Measurements from ENCODE around the gene FOXN1. TPM values are rescaled to one million over a fixed set of nuclear protein-coding genes. Genes with fewer than 3 reads are reported as not detected.
"Not testable (repeated sequence)": the region's sequence is repeated elsewhere in the genome, so short reads cannot be mapped to it uniquely, and the experiment has no call there.

FOXN1 gene
- polyA plus RNA-seq, 5 donors, result 0.06 to 0.19 (median 0.16) TPM; not detected in 1

DNA sequence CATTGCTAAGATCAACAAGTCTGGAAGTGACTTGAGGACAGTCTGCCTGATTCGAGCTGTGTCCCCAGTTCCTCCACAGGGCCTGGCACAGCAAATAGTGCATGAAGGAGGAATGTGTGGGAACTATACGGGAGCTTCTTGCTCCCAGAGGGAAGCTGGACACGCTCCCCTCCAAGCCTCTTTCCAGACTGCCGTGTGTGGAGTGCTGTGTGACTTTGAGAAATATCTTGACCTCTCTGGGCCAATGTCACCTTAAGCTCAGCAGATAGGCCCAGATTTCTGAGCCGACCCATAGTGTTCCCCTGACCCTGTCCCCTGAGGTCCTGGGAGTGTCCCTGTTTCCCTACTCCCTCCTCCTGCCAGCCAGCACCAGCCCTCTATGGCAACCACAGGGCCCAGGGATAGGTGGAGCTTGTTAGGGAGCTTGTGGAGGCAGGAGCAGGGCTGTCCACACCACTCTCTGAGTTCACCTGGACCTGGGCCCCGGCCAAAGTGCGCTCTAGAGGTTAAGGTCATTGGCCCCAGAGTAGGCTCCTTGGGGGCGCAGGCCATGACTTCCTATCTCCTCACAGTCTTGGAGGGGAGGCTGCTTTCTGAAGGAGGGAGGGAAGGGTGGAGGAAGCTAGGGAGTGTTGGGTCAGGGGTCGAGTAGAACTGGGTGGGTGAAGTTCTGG lies 6.3 kb upstream of the FOXN1 start:
- DNase-seq, result no peak

DNA sequence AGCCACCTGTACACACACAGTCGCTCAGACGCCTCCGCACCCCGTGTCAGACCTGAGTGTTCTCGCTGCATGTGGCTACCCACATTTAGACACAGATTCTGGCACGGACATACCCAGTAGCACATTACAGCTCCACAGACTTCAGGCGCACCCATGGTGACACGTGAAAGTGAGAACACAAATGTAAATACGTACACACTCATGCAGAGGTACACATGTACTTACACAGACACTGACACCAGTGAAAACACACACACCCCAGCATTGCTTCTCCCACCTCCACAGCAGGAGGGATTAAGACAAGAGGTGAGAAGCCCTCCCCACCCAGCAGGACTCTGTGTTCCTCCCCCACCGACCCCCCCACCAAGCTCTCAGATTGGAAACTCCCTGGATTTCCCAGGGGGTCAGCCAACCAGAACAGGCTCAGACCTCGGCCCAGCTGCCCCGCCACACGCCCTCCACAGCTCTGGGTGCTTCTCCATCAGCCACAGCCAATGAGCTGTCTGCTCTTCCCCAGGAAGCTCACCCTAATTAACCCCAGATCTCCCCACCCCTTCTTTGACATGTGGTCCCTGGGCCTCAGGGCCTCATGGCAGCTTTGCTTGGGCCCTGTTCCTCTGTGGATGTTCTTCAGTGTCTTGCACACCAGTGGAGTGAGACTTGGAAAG lies 5.3 kb upstream of the FOXN1 start:
- DNase-seq, result no peak

DNA sequence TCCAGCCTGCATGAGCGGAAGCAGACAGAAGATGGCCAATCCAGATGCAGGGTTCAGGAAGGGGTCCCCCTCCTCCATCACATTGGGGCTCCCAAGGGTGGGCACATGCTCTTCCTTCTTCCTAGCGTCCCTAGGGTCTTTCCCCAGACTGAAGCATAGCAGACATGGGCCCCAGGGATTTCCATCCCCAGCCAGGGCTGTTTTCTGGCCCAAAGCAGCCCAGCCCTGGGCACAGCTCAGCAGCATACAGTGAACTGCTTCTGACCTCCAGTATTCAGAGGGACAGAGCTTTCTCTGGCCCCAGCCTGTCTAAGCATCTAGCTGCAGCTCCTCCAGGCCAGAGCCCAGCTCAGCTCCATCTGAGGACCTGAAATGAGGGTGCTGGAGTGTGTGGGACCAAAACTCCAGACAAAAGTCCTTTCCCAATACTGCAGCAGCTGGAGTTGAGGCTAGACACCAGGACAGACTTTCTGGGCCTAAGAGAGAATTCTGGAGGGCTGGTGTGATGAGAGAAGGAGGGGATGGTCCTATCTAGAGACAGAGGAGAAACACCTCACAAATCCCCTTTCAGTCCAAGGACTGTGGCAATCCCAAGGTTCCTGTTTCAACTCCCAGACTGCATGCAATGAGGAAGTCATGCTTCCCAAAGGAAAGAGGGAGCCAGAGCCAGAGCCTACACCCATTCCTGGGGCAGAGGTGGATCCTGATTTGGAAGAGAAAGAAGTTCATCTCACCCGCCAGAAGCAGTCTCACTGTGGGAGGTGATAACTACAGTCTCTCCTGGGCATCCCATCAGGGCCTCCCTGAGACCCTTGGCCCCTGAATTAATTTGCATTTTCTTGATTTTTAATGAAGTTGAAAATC lies 4.5 kb upstream of the FOXN1 start:
- no peak for DNase-seq

DNA sequence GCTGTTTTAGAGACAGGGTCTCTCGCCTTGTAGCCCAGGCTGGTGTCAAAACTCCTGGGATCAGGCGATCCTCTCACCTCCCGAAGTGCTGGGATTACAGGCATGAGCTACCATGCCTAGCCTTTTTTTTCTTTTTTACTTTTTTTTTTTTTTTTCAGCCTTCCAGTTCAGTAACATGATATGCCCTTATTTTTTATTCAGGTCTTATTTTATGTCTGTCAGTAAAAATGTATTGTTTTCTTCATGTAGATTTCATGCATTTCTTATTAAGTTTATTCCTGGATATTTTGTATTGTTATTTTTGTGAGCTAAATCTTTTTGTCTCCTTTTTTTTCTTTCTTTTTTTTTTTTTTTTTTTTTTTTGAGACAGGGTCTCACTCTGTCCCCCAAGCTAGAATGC lies 2.7 kb upstream of the FOXN1 start:
- DNase-seq, result no peak

DNA sequence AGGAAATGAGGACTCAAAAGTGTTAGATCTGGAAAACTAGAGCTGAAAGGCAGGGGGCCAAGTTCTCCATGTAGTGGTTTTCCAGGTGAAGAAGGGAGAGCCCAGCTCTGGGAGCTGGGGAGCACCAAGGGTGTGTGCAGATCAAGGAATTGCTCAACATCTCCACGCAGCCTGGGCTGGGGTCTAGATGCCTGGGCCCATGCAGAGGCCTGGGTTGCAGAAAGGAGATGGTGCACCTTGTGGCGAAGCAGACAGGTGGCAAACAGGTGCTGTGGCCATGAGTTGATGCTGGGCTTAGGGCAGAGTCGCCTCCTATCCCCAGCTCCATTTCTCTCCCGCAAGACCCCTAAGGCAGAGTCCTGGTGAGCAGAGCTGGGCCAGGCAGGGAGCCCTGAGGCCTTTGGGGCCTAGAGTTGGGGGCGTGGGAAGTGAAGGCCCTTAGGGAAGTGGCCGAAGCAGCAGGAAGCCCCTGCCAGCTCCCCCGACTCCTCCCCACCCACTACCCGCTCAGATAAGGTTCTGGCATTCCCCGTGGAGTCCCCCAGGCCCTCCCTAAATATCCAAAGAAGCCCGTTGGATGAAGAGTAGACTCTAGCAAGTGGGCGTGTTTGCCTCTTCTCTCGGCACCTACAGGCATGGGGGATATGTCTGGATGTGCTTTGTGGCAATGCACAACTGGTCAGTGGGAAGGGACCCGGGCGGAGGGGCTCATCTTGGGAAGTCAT lies 777 bp downstream of the FOXN1 start:
- DNase-seq, result no peak

DNA sequence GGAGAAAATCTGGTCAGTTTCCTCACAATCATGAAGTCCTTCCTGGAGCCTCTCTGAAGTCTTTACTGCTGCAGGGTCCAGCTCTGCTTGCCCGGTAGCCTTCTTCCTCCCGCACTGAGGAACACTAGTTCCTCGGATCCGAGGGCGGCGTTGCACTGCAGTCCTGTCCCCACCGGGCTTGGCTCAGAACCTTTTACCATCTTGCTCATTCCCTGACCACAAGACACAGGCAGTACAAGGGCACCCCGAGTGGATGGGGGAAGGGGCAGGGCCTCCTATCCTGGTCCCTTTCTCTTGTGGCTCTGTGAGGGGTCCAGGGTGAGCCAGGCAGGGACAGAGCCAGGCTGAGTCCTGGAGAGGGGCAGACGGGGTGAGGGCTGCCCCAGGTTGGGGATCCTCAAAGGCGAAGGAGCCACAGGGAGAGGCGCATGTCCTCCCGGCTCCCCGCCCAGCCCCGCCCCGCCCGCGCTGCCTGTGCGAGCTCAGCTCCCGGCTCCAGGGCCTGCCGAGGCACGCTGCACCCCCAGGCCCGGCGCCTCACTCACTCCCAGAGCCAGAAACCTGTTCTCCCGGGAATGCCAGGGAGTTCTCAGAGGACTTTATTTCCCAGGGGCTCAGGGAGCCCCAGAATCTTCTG lies 1.5 kb downstream of the FOXN1 start:
- no peak for DNase-seq

DNA sequence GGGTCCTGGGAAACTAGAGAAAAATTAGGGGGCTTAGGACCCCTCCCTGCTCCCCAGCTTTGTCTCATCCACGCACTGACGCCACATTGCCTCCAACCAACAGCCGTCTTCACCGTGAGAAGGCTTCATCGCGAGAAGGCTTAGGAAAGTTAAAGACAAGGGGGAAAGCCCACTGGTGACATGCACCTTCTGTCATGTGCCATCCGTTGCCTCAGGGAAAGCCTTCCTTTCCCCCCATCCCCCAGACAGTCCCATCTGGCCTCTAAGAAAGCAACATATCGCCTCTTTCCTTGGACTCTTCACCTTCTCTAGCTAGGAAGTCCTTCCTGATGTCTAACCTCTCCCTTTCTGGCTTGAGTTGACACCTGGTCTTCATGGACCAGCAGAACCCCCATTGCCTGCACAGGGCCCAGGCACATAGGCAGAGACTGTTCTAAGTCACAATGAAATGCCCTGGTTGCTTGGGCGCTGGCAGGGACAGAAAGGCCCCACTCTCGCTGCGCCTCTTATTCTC lies 2.1 kb downstream of the FOXN1 start:
- DNase-seq, result no peak

DNA sequence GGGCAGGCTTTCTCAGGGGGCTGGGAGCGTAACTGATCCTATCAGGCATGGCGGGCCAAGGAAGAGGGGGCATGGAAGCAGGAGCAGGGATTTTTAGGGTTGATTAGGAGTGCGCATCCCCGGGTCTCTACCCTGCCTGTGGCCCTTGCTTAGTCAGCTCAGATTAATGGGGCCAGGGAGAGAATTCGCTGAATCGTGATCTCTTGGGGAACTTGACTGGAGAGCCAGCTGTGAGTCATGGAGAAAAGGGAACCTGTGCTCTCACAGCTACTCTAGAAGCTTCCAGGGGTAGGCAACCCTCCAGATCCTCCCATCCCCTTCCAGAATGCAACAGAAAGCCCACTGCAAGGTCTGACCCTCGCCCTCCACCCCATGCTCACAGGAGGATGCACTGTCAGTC lies 3.6 kb downstream of the FOXN1 start:
- DNase-seq, result no peak

DNA sequence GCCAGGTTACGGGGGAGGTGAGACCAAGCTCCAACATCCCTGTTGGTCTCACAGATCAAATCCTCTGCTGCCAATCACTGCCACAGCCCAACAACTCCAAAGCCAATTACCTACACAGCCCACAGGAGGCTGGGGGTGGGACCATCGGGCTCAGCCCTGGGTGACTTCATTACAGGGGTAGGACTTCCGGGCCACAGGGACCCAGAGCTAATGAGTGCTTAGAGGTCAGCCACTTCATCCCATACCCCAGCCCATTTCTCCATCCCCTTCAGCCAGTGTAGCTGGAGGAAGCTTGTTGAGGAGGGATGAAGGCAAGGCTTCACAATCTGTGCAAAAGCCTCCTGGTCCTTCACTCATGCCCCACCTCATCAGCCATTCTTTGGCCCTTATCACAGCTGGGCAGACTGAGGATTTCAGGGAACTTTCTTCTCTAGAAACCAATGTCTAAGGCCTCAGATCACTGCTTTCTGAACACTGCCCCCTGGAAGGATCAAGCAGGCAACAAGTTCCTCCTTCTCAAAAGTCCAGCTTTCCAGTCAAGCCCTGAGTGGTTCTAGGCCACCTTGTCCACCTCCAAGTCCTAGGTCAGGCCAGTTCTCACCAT lies 5.8 kb downstream of the FOXN1 start:
- DNase-seq, result no peak

DNA sequence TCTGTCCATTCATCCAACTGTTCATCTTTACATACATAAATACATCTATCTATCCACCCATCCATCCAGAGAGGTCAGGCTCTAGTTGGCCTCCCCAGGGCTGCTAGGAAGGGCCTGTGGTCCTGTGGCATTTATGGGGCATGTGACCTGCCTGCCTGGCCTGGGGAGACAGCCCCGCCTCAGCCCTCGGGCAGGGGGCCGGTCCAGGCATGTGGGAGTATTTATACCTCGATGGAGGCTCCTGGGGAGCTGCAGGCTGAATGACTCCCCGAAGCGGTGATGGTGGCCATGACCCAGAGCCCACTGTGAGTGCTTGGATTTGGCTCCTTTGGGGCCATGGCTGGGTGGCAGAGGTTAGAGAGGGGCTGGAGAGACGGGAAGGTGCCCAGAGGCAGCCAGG lies 7.3 kb downstream of the FOXN1 start:
- DNase-seq, result no peak

DNA sequence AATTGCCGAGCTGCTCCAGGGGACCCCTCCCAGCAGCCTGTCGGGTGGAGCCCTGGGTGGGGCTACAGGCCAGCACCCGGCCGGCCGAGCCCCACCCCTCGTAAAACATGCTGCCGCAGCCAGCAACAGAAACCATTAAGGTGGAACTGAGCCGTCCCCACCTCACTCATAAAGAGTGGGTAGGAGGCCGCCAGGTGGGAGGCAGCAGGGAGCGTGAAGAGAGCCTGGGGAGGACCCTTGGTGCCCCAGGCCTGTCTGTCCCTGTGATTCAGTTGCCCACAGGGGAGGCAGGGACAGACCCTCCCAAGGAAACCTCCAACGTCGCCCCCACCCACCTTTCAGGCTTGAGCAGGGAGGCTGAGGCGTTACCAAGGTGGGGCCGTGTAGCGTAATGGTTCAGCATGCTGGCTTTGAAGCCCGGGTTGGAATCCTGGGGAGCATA lies 8.4 kb downstream of the FOXN1 start:
- DNase-seq, result no peak

DNA sequence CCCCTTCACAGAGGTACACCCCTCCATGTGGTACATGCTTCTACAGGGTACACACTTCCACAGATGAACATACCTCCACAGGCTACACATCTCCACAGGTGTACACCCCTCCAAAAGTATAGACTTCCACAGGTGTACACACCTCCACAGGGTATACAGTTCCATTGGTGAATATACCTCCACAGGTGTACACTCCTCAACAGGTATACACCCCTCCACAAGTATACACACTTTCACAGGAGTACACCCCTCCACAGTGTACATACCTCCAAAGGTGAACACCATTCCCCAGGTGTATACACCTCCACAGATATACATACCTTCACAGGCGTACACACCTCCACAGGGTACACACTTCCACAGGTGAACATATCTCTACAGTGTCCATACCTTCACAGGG lies 9.4 kb downstream of the FOXN1 start:
- DNase-seq, result no peak

DNA sequence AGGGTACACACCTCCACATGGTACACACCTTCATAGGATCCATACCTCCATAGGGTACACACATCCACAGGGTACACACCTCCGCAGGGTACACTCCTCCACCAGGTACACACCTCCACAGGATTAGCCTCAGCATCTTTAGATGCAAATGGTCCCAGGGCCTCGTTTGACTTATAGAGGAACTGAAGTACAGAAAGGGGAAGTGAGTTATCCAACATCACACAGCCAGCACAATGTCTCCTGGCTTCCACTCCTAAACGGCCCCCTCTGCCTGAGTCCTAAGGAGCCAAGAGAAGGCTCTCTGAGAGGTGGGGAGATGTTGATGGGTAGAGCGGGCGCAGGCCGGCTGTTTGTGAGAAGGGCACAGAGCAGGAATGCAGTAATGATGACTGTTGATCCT lies 12.0 kb downstream of the FOXN1 start:
- DNase-seq, result no peak

DNA sequence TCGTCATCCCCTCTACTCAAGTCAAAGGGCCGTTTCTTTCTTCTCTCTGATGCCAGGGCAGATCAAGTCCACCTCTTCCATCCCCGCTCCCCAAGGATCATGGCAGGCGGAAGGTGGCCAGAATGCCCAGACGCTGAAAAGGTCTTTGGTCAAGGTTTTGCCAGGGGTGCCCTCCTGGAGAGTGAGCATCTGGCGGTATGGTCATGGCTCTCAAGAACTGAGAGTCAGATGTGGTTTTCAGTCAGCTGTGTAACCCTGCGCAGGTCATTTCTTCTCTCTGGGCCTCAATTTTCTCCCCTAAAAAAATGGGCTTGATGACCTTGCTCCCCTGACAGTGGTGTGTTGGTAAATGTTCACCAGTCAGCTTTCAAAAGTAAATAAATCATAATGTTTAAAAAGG lies 12.4 kb downstream of the FOXN1 start:
- DNase-seq, result no peak

DNA sequence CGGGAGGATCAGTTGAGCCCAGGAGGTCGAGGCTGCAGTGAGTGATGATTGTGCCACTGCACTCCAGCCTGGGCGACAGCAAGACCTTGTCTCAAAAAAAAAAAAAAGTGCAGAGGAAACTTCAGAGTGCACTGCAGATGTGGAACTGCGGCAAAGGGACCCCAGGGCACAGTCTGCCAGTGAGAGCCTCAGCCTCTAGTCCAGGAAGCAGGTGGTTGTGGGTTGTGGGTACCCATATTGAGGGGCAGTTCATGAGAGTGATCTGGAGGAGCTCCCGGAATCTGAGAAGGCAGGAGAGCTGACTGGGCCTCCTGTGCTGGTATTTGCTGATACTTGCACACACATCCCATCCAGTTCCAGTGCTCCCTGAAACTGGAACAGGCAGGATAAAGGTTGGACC lies 13.1 kb downstream of the FOXN1 start:
- no peak for DNase-seq

DNA sequence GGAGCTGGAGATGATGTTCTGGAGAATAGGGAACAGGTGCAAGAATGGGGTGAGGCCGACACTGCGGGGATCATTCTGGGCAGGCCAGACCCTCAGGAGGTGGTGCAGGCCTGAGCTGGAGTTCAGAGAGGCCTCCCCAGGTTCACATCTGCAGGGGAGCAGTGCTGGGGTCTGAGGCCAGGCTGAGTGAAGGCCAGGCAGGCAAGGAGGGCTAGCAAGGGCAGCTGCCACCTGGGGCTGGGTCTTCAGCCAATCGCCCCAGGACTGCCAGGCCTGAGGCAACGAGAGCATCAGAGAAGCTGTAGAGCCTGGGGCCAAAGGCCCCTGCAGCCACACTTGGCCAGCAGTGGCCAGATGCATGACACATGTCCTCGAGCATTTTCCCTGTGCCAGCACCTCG lies 14.5 kb downstream of the FOXN1 start:
- DNase-seq, result no peak

DNA sequence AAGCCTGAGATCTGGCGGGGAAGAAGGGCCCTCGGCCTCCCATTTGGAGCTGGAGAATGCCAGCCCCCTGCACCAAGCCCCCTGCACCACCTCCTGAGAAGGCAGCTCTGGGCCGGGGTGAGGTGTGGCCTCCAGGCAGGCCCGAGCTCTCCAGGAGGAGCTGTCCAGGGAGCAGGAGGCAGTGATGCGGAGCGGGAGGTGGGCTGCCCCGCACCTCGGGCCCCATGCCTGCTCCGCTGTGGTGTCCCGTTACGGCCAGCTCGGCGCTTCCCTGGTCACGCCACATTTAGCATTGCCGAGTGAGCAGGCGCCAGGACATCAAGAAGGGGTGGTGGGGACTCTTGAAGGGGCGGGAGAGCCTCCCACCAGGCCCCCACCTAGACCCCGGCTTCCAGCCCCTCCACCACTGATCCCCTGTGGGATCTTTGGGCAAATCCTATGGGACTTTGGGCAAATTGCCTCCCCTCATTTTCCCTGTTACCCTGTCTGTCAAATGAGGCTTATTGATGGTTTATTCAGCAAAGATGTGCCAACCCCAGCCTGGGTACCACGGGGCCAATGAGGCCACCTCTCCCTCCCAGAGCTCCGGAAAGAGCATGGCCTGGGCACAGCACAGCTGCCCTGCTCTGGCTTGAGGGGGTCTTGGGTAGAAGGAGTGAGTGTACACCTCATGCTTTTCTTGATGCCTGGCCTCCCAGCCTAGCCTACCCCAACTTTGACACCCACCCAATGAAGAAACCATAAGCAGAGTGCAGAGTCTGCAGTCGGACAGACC lies 15.3 kb downstream of the FOXN1 start:
- no peak for DNase-seq

DNA sequence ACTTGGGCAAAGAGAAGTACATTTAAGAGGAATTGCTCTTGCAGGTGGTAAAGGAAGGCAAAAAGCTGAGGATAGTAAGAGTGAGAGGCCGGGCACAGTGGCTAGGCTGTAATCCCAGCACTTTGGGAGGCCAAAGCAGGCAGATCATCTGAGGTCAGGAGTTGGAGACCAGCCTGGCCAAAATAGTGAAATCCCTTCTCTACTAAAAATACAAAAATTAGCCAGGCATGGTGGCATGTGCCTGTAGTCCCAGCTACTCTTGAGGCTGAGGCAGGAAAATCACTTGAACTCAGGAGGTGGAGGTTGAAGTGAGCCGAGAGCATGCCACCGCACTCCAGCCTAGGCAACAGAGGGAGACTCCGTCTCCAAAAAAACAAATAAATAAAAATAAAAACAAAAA lies 16.1 kb downstream of the FOXN1 start:
- not testable (repeated sequence) for DNase-seq

DNA sequence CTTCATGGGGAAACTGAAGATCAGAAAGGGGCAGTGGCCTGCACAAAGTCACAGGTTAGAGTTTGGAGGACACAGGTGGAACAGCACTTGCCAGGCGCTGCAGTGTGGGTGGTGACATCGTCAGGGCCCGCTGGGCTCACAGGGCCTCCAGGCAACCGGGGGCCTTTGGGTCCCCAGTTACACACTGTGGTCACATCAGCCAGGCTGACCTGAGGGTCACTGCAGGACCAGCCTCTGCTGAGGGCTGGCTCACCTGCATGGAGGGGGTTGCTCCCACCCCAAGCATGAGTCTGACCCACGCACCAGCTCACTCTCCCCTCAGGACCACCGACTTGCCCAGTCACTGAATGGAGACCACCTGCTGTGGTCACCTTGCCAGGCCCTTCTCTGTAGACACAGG lies 17.0 kb downstream of the FOXN1 start:
- no peak for DNase-seq

DNA sequence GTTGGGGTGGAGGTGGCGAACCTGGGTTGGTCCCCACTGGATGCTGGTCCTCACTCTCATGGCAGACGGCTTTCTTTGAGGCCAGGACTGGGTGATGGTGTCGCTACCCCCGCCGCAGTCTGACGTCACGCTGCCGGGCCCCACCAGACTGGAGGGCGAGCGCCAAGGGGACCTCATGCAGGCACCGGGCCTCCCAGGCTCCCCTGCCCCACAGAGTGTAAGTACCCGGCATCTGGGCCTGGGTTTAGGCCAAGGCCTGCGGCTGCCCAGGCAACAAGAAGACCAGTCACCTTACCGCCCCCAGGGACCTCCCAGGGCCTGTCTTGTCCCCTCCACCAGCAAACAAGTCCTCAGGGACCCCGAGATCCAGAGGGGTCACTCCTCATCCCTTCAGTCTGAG lies 17.7 kb downstream of the FOXN1 start:
- DNase-seq, result no peak

Data from right lung (tissue), 5 donors.